MG63 (cell line): Measurements from ENCODE around the gene MIEF2. TPM values are rescaled to one million over a fixed set of nuclear protein-coding genes. Genes with fewer than 3 reads are reported as not detected.
"Not testable (repeated sequence)": the region's sequence is repeated elsewhere in the genome, so short reads cannot be mapped to it uniquely, and the experiment has no call there.

Experiments used
- DNase-seq: peaks from one replicate; pipeline ENCODE4 v3.0.0-alpha.2; 2020
- H3K27me3 ChIP-seq: fragments of 250-450 bp; sonication (Bioruptor Pico); 2 replicates; pipeline ENCODE4 v1.5.1; 2020; ENCODE audit warnings: mild to moderate bottlenecking, moderate library complexity
- H3K36me3 ChIP-seq: fragments of 250-450 bp; sonication (Bioruptor Pico); 2 replicates; pipeline ENCODE4 v1.5.1; 2020; ENCODE audit warnings: mild to moderate bottlenecking, moderate library complexity
- H3K4me3 ChIP-seq: fragments of 250-450 bp; sonication (Bioruptor Pico); 2 replicates; pipeline ENCODE4 v1.5.1; 2020; ENCODE audit warnings: mild to moderate bottlenecking, moderate library complexity
- H3K9me3 ChIP-seq: fragments of 250-450 bp; sonication (Bioruptor Pico); 2 replicates; pipeline ENCODE4 v1.5.1; 2020; ENCODE audit warnings: mild to moderate bottlenecking, moderate library complexity
- total RNA-seq: library from RNA; depleted of rRNA; stranded (reverse); fragments of >200 nt; shearing (Covaris generic); gene quantifications from 2 replicates; pipeline ENCODE4 v1.2.3, GENCODE V29; 2014; ENCODE audit warnings: low replicate concordance; rRNA removed

Gene MIEF2
- total RNA-seq, 1 experiment from 2014 or later: 19.9 TPM

GRCh38 chr17:18300725-18301480 is 40.4 kb downstream of the MIEF2 start:
- Histone ChIP-seq H3K36me3 (peaks cover 20% of the 10 kb centered on the region), H3K4me3 (no peak overlapping the region), H3K27me3 (no peaks in the 10 kb centered on the region), H3K9me3 (no peaks in the 10 kb centered on the region)
- DNase-seq: no peak

DNA sequence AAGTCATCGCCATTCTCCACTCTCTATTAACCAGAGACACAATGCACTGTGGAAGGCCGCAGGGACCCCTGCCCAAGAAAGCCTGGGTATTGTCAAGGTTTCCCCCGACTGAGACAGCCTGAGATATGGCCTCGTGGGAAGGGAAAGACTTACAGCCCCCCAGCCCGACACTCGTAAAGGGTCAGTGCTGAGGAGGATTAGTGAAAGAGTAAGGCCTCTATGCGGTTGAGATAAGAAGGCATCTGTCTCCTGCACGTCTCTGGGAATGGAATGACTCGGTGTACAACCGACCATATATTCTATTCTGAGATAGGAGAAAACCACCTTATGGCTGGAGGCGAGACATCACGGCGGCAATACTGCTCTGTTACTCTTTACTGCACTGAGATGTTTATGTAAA is 42.7 kb downstream of the MIEF2 start:
- not testable (repeated sequence) for DNase-seq, H3K27me3 ChIP-seq, H3K9me3 ChIP-seq, H3K4me3 ChIP-seq
- peaks cover 26% of the 10 kb centered on the region for H3K36me3 ChIP-seq

DNA sequence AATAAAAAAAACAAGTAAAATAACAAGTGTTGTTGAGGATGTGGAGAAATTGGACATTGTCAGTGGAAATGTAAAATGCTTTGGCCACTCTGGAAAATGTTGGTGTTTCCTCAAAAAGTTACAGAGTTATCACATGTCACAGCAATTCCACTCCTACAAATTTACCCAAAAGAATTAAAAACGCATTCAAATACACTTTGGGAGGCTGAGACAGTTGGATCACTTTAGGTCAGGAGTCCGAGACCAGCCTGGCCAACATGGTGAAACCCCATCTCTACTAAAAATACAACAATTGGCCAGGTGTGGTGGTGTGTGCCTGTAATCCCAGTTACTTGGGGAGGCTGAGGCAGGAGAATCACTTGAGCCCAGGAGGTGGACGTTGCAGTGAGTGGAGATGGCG is 48.7 kb downstream of the MIEF2 start:
- Histone ChIP-seq H3K36me3 (peaks cover 28% of the 10 kb centered on the region), H3K9me3 (no peaks in the 10 kb centered on the region), H3K27me3 (no peaks in the 10 kb centered on the region), H3K4me3 (no peak overlapping the region)
- DNase-seq: no peak

GRCh38 chr17:18314059-18314730 is 53.7 kb downstream of the MIEF2 start:
- Histone ChIP-seq H3K4me3 (peak overlapping the region; percentile 86), H3K9me3 (no peaks in the 10 kb centered on the region), H3K27me3 (no peaks in the 10 kb centered on the region), H3K36me3 (peaks cover 22% of the 10 kb centered on the region)
- DNase-seq: peak; percentile 7

GRCh38 chr17:18314731-18315561 is 54.5 kb downstream of the MIEF2 start, which contains the start of the genes SMCR8 and TOP3A:
Gene SMCR8, plus strand, starts transcription at chr17:18315293. Its CDS starts 497 bp downstream, at chr17:18315790.
Gene TOP3A, minus strand, starts transcription at chr17:18314994. Its CDS starts 216 bp downstream, at chr17:18314778.
- peak; percentile 98 for DNase-seq
- peak within 1 kb of the TSS; percentile 86 for H3K4me3 ChIP-seq
- no peaks in the 10 kb centered on the region for H3K27me3 ChIP-seq
- peaks cover 22% of the 10 kb centered on the region for H3K36me3 ChIP-seq
- no peaks in the 10 kb centered on the region for H3K9me3 ChIP-seq

GRCh38 chr17:18315562-18315922 is 55.1 kb downstream of the MIEF2 start:
- Histone ChIP-seq H3K4me3 (peak overlapping the region; percentile 86), H3K9me3 (no peaks in the 10 kb centered on the region), H3K27me3 (no peaks in the 10 kb centered on the region), H3K36me3 (peaks cover 22% of the 10 kb centered on the region)
- no peak for DNase-seq

DNA sequence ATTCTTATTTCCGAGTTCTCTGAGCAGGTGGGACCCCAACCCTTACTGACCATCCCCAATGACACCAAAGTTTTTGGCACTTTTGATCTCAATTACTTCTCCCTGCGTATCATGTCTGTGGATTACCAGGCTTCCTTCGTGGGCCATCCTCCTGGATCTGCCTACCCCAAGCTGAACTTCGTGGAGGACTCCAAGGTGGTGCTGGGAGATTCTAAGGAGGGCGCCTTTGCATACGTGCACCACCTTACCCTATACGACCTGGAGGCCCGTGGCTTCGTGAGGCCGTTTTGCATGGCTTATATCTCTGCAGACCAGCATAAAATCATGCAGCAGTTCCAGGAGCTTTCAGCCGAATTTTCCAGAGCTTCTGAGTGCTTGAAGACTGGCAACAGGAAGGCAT is 55.5 kb downstream of the MIEF2 start:
- DNase-seq: no peak
- Histone ChIP-seq H3K36me3 (peaks cover 22% of the 10 kb centered on the region), H3K27me3 (no peaks in the 10 kb centered on the region), H3K4me3 (peak overlapping the region; percentile 86), H3K9me3 (no peaks in the 10 kb centered on the region)

Other genes starting within 250 kb of the MIEF2 start
- gene ATPAF2, start 221.5 kb upstream of the MIEF2 start, total RNA-seq: 12.5 and 39.0 TPM in 2 replicates
- gene GID4, start 221.3 kb upstream of the MIEF2 start, total RNA-seq: 3.2 and 4.2 TPM in 2 replicates
- gene DRG2, start 172.7 kb upstream of the MIEF2 start, total RNA-seq: 28.4 and 41.5 TPM in 2 replicates
- gene MYO15A, start 151.9 kb upstream of the MIEF2 start, total RNA-seq: not detected in 2 replicates
- 50.5 and 63.5 TPM in 2 replicates for gene ALKBH5, start 76.8 kb upstream of the MIEF2 start, total RNA-seq
- gene LLGL1, start 35.0 kb upstream of the MIEF2 start, total RNA-seq: 12.5 and 14.4 TPM in 2 replicates
- 192 and 203 TPM in 2 replicates for gene FLII, start 1.9 kb upstream of the MIEF2 start, total RNA-seq
- gene TOP3A, start 54.3 kb downstream of the MIEF2 start, total RNA-seq: 16.3 and 21.2 TPM in 2 replicates
- gene SMCR8, start 54.6 kb downstream of the MIEF2 start, total RNA-seq: 2.6 and 5.2 TPM in 2 replicates
- gene SHMT1, start 102.9 kb downstream of the MIEF2 start, total RNA-seq: 7.1 and 17.7 TPM in 2 replicates
- gene EVPLL, start 117.1 kb downstream of the MIEF2 start, total RNA-seq: not detected in 2 replicates
- not detected in 2 replicates for gene LGALS9C, start 216.1 kb downstream of the MIEF2 start, total RNA-seq